ENCODE data around the gene L3MBTL4. TPM values are rescaled to one million over a fixed set of nuclear protein-coding genes. Genes with fewer than 3 reads are reported as not detected.
"Not testable (repeated sequence)": the region's sequence is repeated elsewhere in the genome, so short reads cannot be mapped to it uniquely, and the experiment has no call there.

L3MBTL4 gene
- polyA plus RNA-seq, 3 donors: 1.1 to 1.8 (median 1.7) TPM

DNA sequence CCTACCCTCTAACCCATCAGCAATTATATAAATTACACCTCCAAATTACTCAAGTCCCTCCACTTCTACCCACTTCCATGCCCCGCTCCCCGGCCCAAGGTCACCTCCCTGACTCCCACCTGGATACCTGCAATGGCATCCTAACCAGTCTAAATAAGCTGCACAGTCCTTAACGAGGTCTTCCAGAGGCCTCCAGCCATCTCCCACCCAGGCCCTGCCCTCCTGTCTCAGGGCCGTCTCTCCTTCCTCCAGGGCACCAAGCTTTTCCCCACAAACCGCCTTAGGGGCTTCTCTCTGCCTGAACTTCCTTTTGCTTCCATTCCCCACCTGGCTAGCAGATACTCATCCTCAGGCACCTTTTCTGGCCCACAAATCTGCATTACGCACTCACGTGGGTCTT lies 4.8 kb downstream of the L3MBTL4 start:
- H3K27ac ChIP-seq (ENCODE audit: low read depth, low read length): no peak overlapping the region
- 87 to 96% (median 95%) methylated on average over 7 of the region's 7 CpGs for WGBS, 3 donors

- not testable (repeated sequence) for H3K27ac ChIP-seq (ENCODE audit: low read depth, low read length)
- WGBS, 3 donors: 83 to 96% (median 88%) methylated on average over 8 of the region's 8 CpGs
Measured at GRCh38 chr18:6408543-6408942, 6.2 kb downstream of the L3MBTL4 start.

DNA sequence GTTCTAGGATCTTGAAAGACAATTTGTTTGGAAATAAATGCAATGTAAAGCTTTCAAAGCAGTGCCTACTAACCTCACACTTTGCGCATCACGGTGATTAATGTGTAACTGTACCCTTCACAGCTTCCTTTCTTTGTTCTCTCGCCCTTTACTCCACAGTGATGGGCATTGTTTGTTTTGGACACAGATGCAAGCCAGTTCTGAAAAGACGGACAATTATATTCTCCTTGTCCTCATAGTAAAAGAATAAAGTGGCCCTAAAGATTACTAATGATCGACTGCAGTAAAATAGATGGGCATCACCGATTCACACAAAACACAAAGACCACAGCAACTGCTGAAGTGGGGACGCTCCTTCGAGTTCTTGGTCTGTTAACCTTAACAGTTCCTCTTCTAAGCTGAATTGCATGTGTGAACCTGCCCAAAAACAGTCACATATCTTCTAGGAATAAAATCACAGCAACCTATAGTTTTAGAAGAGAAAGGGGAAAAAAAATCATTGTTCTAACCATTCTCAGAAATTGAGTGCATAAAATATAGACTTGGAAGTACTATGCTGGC lies 7.7 kb downstream of the L3MBTL4 start:
- H3K27ac ChIP-seq (ENCODE audit: low read depth, low read length): no peak overlapping the region
- WGBS, 3 donors: 74 to 78% (median 76%) methylated on average over 8 of the region's 8 CpGs

GRCh38 chr18:6406075-6406909 lies 8.4 kb downstream of the L3MBTL4 start:
- WGBS, 3 donors: 32 to 63% (median 33%) methylated on average over 10 of the region's 10 CpGs
- H3K27ac ChIP-seq (ENCODE audit: low read depth, low read length): no peak overlapping the region

GRCh38 chr18:6405237-6406074 lies 9.3 kb downstream of the L3MBTL4 start:
- WGBS, 3 donors: 72 to 78% (median 73%) methylated on average over 11 of the region's 11 CpGs
- no peak overlapping the region for H3K27ac ChIP-seq (ENCODE audit: low read depth, low read length)

DNA sequence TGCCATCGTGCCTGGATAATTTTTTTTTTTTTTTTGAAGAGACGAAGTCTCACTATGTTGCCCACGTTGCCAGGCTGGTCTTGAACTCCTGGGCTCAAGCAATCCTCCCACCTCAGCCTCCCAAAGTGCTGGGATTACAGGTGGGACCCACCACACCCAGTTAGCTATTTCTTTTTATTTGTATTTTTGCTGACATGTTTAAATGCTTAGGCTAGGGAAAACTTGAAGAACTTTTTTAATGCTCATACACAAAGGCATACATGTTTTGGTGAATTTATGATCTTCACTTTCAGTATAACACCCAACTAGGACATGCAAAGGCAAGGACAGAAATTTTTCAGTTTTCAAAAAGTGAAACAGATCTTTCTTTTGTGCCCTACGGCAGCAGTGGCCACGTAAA lies 9.9 kb downstream of the L3MBTL4 start:
- 85 to 88% (median 86%) methylated on average over 5 of the region's 5 CpGs for WGBS, 3 donors
- no peak overlapping the region for H3K27ac ChIP-seq (ENCODE audit: low read depth, low read length)

- WGBS, 3 donors: 68 to 77% (median 75%) methylated on average over 8 of the region's 8 CpGs
- no peak overlapping the region for H3K27ac ChIP-seq (ENCODE audit: low read depth, low read length)
Measured at GRCh38 chr18:6401687-6402086, 13.0 kb downstream of the L3MBTL4 start.

DNA sequence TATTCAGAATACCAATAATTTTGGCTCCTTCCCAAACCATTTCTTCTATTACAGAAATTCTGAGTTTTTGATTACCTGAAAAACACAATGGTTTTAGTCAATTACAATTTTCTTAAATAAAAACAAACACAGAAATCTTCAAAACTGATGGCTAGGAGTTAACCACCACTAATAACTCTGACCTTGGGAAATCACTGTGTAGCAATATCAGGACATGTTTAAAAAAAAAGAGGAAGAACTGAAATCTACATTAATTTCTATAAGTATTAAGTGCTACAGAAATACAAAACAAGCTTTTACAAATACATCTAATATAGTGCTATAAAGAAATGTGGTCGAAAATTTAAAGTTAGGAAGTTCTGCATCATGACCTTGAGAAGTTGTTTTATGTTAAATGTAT lies 14.9 kb downstream of the L3MBTL4 start:
- WGBS, 3 donors: 76 to 85% (median 81%) methylated on average over 1 of the region's 1 CpG
- no peak overlapping the region for H3K27ac ChIP-seq (ENCODE audit: low read depth, low read length)

GRCh38 chr18:6397931-6398566 lies 16.7 kb downstream of the L3MBTL4 start:
- 59 to 85% (median 78%) methylated on average over 6 of the region's 6 CpGs for WGBS, 3 donors
- H3K27ac ChIP-seq (ENCODE audit: low read depth, low read length): no peak overlapping the region

GRCh38 chr18:6396847-6397246 lies 17.9 kb downstream of the L3MBTL4 start:
- 67 to 77% (median 69%) methylated on average over 5 of the region's 5 CpGs for WGBS, 3 donors
- no peak overlapping the region for H3K27ac ChIP-seq (ENCODE audit: low read depth, low read length)

DNA sequence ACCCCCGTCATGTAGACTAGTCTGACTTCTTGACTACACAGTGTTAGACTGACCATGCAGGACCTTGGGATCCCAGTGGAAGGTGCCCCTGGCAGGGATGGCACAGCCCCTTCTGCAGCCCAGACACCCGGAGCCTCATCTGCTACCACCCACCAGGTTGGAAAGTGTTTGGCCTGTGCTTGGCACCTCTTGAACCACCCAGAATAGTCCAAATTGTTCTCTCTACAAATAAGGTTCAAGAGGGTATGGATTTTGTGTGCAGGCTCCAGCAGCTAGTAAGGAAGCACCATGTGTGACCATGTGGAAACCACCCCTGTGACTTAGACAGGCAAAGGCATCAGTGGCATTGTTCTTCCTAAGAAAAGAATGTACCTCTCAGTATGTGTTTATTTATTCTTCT lies 18.4 kb downstream of the L3MBTL4 start:
- 88 to 90% (median 88%) methylated on average over 2 of the region's 2 CpGs for WGBS, 3 donors
- no peak overlapping the region for H3K27ac ChIP-seq (ENCODE audit: low read depth, low read length)

- 70 to 84% (median 81%) methylated on average over 2 of the region's 2 CpGs for WGBS, 3 donors
- H3K27ac ChIP-seq (ENCODE audit: low read depth, low read length): no peak overlapping the region
Measured at GRCh38 chr18:6389005-6389404, 25.7 kb downstream of the L3MBTL4 start.

DNA sequence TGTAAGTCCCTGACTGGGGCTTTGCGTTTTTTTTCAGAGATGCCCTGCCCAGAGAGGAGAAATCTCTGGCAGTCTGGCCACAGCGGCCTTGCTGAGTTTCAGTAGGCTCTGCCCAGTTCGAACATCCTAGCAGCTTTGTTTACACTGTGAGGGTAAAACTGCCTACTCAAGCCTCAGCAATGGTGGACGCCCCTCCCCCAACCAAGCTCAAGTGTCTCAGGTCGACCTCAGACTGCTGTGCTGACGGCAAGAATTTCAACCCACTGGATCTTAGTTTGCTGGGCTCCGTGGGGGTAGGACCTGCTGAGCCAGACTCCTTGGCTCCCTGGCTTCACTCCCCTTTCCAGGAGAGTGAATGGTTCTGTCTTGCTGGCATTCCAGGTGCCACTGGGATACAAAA lies 31.7 kb downstream of the L3MBTL4 start:
- H3K27ac ChIP-seq (ENCODE audit: low read depth, low read length): no peak overlapping the region
- WGBS, 3 donors: 33 to 57% (median 50%) methylated on average over 7 of the region's 7 CpGs

GRCh38 chr18:6377473-6377872 lies 37.2 kb downstream of the L3MBTL4 start:
- WGBS, 3 donors: 85 to 94% (median 87%) methylated on average over 2 of the region's 2 CpGs
- not testable (repeated sequence) for H3K27ac ChIP-seq (ENCODE audit: low read depth, low read length)

GRCh38 chr18:6376433-6377229 lies 38.1 kb downstream of the L3MBTL4 start:
- WGBS, 3 donors: 67 to 87% (median 82%) methylated on average over 6 of the region's 6 CpGs
- no peak overlapping the region for H3K27ac ChIP-seq (ENCODE audit: low read depth, low read length)

DNA sequence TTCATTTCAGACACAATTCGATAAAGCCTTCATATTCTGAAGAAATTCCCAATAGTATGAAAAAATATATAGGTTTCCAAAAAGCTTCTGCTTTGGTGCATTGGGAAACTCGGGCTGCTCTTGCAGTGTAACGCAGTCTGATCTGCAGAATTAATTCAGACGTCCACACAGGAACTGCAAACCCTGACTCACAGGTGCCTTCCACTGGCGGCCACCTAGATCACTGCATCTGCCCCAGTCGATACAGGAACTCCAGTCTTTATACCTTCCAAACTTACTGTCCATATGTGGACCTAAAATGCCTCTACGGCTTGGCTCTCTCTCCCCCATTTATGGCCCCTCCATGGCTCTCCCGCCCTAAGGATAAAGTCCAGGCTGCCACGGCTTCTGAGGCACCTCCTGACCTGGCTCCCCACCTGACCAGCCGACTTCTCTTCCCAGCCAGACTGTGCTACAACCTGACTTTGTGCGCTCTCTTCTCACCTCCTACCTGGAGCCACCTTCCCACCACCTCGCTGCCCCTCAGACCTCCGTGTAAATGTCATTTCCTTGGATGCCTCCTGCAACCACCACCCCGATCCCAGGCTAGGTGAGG lies 39.7 kb downstream of the L3MBTL4 start:
- H3K27ac ChIP-seq (ENCODE audit: low read depth, low read length): no peak overlapping the region
- WGBS, 3 donors: 81 to 85% (median 85%) methylated on average over 14 of the region's 14 CpGs

DNA sequence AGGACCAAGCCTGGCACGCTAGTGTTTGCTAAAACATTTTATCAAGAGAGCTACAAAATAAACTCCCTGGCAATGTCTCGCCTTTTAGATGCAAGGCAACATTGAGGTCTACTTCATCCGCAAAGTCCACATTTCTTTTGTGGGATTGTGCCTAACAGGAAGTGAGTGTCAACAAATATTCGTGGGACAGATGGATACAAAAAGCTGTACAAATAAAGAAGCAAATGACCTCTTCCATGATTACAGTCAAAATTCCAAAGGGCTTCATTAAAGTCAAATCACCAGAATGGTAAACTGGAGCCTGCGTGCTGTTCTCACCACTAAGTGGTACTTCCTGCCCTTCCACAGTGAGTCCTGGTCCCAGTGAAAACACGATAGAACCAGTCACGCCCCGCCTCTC lies 40.4 kb downstream of the L3MBTL4 start:
- 48 to 76% (median 66%) methylated on average over 8 of the region's 8 CpGs for WGBS, 3 donors

GRCh38 chr18:6373187-6373586 lies 41.5 kb downstream of the L3MBTL4 start:
- WGBS, 3 donors: 76 to 86% (median 85%) methylated on average over 5 of the region's 5 CpGs
- no peak overlapping the region for H3K27ac ChIP-seq (ENCODE audit: low read depth, low read length)

More for the DNA sequence above, 40.4 kb downstream of the L3MBTL4 start:
- H3K27ac ChIP-seq (ENCODE audit: low read depth, low read length): no peak overlapping the region
